Activated gamma-delta T cell (primary cell): ENCODE data around the gene PPP2R5C.

Source experiments
- DNase-seq: peaks from one replicate; lab custom pipeline; 2025; lab: John Stamatoyannopoulos, UW

Gene PPP2R5C

DNA sequence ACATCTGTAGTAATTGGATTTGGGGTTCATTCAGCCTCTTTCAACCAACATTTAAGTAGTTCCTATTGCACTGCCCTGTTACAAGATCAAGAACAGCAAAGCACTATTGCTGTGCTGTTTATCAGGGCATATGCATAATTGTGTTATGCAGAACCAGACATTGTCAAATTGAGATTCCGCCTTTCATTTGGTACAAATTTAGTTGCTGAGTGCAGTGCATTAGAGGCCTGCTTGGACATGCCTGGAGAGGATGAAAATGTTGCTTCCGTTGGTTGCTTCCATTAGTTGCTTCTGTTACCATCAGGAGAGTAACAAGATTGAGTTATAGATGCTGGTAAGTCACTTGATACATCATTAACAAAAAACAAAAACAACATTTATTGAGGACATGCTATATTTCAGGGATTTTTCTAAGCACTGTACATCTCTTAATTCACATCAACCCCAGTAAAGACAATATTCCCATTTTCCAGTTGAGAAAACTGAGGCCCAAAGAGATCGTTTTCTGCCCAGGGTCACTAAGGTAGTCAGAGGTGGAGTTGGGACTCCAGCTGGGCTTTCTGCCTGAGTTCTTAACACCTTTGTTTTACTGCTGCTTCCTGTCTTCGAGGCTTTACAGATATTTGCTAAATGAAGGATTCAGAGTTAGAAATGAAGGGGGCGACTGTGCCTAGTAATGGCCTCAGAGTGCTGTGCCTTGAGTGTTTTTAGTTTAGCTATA is 79.3 kb downstream of the PPP2R5C start:
- DNase-seq = no peak

DNA sequence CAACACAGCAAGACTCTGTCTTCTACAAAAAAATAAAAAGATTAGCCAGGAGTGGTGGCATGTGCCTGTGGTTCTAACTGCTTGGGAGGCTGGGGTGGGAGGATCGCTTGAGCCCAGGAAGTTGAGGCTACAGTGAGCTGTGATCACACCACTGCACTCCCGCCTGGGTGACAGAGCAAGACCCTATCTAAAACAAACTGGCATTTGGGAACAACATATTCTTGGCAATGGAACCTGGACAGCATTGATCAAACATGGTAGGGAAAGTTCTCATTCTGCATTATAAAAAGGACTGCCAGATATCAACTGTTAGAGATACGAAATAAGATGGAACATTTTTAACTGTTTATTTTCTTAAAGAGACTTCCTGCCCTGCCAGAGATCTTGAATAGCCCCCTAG is 81.5 kb downstream of the PPP2R5C start:
- no peak for DNase-seq

DNA sequence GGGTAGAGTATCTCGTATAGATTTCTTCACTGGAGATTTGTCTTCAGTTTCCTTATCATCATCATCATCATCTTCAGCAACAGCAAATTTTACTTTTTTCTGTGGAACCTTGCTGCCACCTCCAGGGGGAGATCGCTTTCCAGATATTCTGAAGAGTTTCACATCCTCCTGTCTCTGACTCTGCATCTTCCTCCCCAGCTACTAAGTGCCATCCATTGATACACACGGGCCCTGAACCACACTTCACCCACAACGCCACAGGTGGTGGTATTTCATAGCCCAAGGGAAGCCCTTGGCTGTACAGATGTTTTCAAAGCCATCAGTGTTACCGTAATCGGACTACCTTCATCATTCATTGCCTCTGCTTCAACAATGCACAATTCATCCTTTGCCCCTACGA is 82.2 kb downstream of the PPP2R5C start:
- DNase-seq = no peak

DNA sequence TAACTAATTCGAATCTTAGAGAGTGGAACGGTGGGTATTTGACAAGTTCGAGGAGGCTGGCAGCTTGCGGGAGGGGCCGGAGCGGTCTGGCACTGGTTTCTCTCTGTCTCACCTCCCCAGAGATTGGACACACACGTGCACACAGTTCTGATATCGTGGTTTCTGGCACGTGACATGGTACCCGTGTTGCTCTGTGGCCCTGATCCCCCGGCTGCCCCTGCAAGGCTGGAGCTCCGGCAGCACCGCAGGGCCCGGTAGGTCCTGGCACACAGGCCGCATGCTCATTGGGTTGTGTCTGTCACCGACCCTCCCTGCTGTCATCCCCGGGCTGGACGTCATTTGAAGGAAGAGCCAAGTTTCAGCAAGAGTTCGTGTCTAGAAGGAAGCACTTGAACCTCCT is 82.7 kb downstream of the PPP2R5C start:
- DNase-seq = no peak

DNA sequence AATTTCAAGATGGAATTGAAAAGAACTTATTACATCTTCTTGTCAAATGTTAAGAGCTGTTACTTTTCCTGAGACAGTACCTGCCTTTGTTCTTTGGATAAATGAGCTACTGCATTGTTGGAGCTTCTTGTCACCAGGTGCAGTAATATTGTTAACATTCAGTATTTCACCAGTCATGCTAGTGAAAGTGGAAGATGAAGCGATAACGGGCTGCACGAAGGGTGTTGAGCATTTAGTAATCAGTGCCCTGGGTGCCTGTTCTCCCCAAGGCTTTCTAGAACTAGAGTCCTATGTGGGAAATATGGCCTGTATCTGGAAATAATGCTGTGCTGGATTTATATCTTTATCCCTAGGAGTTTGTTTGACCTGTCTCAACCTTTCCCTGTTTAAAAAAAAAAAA is 83.2 kb downstream of the PPP2R5C start:
- no peak for DNase-seq

DNA sequence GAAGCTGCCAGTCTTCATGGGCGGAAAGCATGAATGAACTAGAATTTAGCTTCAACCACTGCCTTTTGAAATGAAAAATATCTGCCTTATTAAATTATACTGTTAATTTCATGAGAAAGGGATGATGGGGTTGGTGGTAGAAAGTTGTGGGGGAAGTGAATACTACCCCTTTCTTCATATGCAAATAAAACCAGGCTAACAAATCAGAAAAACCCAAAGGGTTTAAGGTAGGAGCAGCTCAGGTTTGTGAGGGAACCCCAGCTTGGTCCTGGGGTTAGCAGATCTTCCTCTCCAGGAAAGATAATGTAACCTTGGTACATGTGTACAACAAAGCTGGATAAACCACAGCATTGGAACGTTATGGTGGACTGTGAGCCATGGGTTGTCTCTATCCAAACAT is 84.0 kb downstream of the PPP2R5C start:
- no peak for DNase-seq

DNA sequence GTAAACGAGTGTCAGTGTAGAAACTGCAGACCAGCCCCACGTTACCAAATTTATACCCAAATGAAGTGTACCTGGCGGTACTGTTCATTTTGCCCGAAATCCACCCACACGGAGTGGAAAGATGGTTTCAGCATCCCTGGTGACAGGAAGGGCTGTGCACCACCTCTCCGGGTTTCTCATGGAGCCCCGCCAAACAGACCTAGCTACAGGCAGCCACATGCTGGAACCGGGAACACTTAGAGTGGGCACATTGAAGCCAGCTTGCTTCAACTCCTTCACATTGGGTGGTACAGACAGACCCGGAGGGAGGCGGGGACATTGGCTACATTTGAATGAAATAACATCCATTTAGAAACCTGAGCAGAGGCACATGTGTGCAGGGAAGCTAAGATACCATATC is 84.4 kb downstream of the PPP2R5C start:
- DNase-seq = no peak

DNA sequence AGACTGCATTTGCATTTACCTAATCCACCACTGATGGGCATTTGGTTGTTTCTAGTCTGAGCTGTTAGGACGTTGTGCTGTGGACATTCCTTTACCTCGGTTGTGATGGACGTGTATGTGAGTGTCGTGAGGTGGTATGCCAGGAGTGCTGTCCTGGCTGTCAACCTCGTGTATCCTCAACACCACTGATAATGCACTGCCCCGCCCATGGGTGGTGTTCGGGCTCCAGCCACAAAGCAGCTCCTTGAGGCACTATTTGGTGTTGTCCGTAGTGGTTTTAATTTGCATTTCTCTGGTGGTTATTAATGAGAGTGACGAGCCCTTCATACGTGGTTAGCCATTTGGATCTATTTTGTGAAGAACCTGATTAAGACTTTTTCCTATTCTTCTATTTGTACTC is 87.6 kb downstream of the PPP2R5C start:
- DNase-seq = no peak

DNA sequence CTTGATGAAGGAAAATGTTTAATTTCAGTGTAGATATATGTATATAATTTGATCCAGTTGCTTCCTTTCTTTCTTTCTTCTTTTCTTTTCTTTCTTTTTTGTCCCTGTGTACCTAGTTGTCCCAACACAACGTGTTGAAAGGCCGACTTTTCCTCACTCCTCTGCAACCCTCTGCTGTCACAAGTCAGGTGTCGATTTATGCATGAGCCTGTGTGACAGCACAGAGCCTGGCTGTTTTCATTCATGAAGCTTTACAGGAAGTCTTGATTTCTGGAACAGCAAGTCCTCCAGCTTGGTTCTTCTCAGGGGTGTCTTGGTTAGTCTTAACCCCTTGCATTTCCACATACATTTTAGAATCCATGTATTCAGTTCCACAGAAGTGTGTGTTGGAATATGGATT is 88.1 kb downstream of the PPP2R5C start:
- DNase-seq = no peak

DNA sequence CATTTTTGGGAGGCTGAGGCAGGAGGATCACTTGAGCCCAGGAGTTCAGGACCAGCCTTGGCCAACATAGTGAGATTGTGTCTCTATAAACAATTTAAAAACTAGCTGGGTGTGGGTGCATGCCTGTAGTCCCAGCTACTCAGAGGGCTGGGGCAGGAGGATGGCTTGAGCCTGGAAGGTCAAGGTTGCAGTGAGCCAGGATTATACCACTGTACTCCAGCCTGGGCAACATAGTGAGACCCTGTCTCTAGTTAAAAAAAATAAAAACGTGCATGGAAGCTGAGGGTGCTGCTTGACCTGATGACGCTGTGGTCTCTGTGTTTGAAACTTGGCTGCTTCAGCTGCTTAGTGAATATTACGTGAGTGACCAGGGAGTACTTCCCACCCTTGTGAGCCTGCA is 89.7 kb downstream of the PPP2R5C start:
- no peak for DNase-seq

DNA sequence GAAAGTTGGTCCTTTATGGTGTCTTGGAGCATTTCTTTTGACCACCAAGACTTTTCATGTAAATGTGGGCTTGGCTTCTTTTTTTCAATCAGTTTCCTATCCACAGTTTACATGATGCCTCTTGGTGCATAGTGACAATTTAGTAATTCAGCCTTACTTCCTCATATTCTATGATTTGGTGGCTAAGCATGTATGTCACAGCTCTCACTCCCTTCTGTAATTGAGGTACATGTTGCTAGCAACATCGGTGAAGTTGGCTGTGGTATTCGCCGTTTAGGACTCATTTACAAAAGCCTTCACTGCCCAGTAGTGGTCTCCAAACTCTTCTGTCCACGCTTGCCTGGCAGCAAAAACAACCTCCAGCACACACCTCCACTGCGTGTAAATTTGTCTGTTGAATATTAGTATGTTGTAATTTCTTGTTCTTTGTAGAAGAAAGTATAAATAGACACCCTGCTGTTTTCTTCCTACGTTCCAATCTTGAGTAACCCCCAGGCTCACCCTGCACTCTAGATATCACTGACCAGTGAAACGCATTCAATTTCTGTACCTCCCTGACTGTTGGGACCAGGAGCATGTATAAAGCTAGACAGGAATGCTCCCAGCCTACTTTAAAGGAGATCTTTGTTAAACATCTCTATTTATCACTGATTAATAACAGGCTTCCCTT is 90.4 kb downstream of the PPP2R5C start:
- no peak for DNase-seq

DNA sequence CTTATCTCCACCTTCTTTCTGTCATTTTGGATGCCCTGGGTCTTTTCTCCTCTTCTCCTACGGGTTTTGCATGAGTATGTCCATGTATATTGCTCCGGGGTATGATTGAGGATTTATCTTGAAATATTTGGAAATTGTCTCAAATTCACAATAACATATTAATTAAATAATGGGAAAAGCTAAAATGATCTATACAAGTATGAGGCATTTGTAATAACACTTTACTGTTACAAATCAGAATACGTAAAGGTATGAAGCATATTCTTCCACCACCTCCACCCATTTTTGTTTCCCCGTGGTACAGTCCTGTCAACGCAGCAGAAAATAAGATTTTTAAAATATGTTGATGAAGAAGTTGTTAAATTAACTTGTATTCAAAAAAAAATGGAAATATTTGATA is 91.3 kb downstream of the PPP2R5C start:
- DNase-seq = no peak

DNA sequence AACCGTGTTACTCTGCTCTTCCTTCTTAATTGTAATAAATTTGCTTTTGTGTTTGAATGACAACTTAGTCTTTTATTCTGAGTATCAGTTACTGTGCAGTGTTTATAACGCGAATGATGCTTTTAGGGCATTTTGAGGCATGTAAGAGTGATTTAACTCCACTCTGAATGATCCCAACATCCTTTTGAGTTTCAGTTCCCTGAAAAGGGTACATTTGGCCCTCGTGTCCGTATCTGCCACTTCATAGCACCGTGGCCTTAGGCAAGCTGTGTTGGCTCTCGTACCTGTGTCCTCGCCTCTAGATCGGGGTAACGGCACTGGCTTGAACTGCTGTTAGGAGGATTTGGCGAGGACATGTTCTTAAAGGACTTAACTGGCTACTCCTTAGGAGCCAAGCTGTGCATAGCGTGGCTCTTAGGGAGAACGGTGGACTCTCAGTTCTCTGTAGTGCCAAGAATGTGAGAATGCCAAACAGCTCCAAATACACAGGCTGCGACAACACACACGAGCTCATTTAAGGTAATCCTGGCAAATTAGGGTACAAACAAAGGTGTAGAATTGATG is 92.0 kb downstream of the PPP2R5C start:
- no peak for DNase-seq

DNA sequence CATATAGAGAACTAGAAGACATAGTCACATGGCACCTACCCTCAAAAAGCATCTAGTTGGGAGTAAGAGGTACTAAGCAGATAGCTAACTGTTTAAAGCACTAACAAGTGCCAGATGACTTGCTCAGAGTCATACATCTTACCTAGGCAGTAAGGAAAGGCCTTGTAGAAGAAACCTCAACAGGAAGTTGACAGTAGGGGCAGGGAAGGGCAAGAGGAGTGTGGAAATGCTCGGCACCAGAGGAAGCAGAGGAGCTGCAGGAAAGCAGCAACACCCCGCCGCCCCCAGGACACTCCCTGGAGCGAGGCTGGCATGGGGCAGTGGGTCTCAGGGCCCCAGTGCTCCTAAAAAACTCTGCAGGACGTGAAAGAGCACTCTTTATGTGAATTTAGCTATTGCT is 92.9 kb downstream of the PPP2R5C start:
- DNase-seq = no peak

DNA sequence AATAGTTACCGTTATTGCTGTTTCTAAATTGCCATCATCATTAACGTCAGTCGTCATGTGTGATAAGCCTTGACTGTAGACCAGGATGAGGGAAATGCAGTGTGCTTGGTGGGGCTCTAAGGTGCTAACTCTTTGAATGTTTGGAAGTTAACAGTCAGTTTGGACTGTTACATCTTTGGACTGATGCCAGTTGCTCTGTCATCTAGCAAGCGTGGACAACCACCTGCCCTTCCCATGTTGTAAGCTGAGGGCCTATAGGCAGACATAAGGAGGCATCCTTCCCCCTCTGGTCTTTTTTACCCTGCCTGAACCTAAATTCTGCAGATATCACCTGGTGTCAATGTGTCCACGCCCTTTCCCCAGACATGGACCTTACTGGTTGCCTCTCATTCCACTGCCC is 94.4 kb downstream of the PPP2R5C start:
- no peak for DNase-seq

DNA sequence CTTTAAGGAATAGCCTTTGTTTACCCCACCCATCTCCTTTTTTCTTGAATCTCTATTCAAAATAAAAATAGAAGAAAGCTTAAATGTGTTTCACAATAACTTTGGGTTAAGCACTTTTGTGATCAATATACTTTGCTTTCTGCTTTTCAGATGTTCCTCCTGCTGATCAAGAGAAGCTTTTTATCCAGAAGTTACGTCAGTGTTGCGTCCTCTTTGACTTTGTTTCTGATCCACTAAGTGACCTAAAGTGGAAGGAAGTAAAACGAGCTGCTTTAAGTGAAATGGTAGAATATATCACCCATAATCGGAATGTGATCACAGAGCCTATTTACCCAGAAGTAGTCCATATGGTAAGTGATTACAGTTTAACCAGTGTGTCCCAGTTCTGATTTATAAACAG is 95.0 kb downstream of the PPP2R5C start:
- DNase-seq = no peak

DNA sequence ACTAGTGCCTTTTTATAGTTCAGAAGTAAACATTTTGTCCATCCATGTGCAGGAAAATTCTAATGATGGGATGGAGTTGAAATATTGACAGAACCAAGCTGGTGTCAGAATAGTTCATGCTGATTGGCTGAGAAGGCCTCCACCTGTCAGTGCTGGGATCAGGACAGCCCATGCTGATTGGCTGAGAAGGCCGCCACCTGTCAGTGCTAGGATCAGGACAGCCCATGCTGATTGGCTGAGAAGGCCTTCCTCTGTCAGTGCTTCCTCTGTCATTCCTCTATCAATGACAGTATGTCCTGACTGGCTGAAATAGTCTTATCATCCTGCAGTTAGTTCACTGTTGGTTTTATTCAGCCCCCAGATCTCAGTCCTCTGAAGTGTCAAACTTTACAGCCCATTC is 95.7 kb downstream of the PPP2R5C start:
- DNase-seq = no peak

DNA sequence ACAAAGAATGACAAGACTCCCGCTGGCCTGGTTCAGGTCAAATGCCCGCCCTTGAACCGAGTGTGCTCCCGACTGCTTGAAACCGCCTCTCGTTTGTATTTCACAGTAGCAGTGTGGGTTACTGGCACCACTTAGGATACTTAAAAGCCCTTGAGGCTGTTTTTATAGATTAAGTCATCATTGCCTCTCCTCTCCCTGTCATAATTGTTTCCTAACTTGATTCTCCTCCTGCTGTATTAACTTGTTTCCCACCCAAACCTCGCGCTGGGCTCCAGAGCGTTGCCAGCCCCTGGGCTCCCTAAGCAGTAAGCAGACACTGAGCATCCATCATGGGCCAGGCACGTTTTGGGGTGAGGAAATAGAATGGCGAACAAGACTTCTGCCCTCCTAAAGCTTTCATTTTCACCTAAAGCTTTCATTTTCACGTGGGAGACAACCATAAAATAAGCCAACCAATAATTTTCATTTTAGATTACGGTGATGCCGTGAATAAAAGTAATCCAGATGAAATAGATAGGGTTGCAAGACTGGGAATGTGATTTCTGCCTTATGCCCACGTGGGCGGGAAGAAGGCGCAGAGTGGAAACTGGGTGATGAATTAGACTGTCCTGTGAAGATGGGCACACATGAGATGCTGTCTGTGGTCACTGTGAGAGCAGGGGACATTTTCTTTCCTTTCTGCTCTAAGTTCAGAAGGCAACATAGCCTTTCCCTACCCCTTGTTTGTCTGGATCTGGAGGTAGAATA is 97.5 kb downstream of the PPP2R5C start:
- DNase-seq = no peak

DNA sequence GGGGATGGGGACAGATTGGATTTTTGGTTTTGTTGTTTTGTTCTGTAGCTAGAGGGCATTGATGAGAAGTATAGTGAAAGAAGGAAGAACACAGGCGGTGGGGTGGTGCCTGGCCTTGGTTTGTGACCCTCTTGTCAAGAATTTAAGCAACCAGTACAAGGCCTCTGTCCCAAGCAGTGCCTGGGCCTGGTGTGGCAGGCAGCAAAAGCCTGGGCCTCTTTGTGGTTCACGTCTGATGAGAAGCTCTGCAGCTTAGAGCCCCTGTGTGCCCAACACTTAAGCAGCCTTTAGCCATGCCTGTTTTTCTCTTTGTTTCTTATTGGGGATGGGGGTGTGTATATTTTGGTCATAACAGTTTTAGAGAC is 98.0 kb downstream of the PPP2R5C start:
- no peak for DNase-seq

DNA sequence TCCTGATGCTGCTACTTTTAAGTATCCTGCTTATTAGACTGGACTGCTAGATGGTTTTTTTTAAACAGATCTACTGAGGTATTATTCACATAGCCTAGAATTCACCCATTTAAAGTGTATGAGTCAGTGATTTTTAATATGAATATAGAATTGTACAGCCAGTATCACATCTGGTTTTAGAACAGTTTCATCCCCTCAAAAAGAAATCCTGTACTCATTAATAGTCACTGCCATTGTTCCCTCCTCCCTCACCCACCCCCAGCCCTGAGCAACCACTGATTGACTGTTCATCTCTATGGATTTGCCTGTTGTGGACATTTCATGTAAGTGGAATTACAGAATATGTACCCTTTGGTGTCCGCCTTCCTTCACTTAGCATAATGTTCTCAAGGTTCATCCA is 98.4 kb downstream of the PPP2R5C start:
- no peak for DNase-seq

DNA sequence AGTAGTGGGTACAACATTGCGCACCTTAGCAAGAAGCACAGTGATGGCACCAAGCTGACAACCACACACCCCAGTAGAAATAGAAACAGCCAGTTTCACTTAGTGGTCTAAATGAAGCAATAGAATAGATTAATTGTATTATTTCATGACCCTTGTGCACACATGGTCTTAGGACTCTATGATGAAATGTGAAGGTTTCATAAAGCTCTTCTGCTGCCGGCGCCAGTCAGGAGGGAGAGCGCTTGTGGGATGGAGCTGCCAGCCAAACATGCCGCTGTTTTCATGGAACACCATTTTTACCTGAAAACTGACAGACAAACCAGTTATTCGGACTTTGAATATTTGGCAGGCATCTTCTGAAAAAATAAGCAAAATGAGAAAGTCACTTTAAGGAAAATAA is 100.0 kb downstream of the PPP2R5C start:
- no peak for DNase-seq

DNA sequence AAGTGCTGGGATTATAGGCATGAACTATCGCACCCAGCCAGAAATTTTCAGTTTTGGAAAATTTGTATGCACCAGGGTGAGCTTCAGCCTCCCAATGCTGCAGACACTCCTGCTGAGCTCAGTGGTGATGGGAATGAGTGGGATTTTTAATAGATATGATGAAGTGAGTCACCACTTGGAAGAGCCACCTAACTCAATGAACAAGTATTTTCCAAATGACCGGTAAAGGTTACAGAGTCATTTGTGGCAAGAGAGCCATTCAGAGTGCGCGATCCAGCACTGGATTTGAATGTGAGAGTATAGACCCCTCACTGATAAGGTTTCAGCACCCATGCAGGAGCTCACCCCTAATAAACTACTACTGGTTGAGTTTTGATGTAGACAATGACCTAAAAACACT is 100.7 kb downstream of the PPP2R5C start:
- DNase-seq = no peak

DNA sequence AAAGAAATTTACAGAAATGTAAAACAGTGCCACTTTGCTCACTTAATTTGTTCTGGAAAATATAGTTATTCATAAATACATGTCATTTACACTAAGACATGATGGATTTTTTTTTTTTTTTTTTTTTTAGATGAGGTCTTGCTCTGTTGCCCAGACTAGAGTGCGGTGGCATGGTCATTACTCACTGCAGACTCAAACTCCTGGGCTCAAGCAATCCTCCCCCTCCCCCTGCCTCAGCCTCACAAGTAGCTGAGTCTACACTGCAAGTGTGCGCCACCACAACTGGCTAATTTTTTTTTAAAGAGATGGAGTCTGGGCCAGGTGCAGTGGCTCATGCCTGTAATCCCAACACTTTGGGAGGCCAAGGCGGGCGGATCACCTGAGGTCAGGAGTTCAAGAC is 101.2 kb downstream of the PPP2R5C start:
- DNase-seq = no peak
